HEK293T (cell line): ENCODE measurements around the gene SEMA4C.

Source experiments
- CTBP1 ChIP-seq: fragments of 450-650 bp; IDR thresholded peaks from 2 replicates; pipeline ENCODE4 v1.6.1; 2016; ENCODE audit warnings: borderline replicate concordance
- L3MBTL2 ChIP-seq: fragments of 450-650 bp; conservative IDR thresholded peaks from 2 replicates; pipeline ENCODE4 v1.6.1; 2016; ENCODE audit warnings: mild to moderate bottlenecking
- SP1 ChIP-seq: fragments of 450-650 bp; IDR thresholded peaks from 2 replicates; pipeline ENCODE4 v1.6.1; 2017

GRCh38 chr2:96868555-96869280 lies 1.2 kb downstream of the SEMA4C start:
- no peak for TF ChIP-seq CTBP1
- no peak for TF ChIP-seq SP1
- no peak for TF ChIP-seq L3MBTL2
